GM12801 (cell line): ENCODE results near the gene ENAM.

Source experiments
- CTCF ChIP-seq: IDR thresholded peaks from one replicate; pipeline ENCODE4 v1.5.1; 2011; ENCODE audit warnings: control low read depth; ENCODE audit not compliant: insufficient read length; ENCODE audit errors: extremely low read depth

Gene ENAM

GRCh38 chr4:70687392-70687791, 58.8 kb downstream of the ENAM start:
- TF ChIP-seq CTCF, result no peak

DNA sequence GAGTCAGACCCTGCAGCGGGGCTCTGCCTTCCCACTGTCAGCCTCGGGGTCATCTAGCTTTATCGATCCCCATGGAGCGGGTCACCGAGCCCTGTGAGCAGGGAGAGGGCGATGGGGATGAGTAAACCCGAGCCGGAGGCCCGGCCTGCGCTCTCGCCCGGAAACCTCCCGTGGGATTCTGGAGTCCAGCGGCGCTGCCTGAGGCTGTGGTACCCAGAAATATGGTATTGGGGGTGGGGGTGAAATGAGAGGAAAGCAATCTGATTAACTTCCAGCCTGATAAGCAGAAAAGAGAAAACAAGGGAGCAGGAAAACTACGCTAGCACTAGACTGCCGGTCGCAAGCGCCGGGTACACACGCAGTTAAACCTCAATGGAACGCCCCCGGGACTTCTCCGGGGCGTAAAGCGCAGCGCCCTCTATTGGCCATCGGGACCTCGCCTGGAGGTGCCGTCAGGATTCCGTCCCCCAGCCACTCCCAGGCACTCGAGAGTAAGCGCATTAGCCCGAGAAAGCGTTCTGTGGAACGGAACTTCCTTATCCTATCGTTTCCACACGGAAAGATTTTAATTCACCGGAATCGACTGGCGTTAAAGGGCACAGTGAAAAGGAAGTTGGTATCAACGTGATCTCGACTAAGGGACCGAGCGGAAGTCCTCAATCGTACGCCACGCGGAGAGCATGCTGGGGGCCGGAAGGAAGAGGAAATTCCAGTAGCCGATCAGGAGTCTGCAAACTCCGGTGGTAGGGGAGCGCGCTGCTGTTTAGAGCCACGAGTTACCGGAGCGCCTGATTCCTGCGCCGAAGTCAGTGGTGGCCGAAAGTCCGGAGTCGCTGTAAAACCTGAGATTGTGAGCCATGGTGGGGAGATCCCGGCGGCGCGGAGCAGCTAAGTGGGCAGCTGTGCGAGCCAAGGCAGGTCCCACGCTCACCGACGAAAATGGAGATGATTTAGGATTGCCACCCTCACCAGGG, 59.6 kb downstream of the ENAM start, which contains the start of gene UTP3:
Gene UTP3 (plus strand): TSS at position 712 of the 974 bp plus-strand sequence. CDS start 146 bp downstream, at position 858.
- peak; percentile 74 for TF ChIP-seq CTCF

- no peak for TF ChIP-seq CTCF
Measured at GRCh38 chr4:70688795-70689231, 60.3 kb downstream of the ENAM start.

DNA sequence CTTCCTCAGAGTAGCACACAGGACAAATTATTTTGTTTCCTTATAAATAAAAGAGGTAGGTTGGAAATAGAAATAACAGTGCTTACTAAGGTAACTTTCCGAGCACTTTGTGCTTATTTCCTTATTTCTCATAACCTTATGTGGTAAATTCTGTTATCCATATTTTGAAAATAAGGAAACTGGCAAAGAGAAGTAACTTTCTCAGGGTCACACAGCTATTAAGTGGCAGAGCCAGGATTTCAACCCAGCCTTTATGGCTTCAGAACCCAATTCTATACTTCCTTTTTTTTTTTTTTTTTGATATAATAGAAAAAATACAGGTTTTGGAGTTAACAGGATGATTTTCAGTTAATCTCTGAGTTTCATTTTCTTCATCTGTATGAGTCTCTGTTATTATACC, 63.1 kb downstream of the ENAM start:
- TF ChIP-seq CTCF, result no peak
